GM23248 (cell line): ENCODE data around the gene CD59. TPM values are rescaled to one million over a fixed set of nuclear protein-coding genes. Genes with fewer than 3 reads are reported as not detected.

Source experiments
- DNase-seq: peaks from one replicate; pipeline ENCODE4 v3.0.0-alpha.2; 2015
- H2AFZ ChIP-seq: fragments of 200-600 bp; sonication (generic); 2 replicates; pipeline ENCODE4 v1.6.1; 2016; ENCODE audit warnings: antibody characterized with exemption
- H3F3A ChIP-seq: fragments of 200-600 bp; sonication (generic); 2 replicates; pipeline ENCODE4 v1.6.1; 2016; ENCODE audit warnings: mild to moderate bottlenecking, antibody characterized with exemption, mixed run types; ENCODE audit not compliant: insufficient read depth
- H3K27ac ChIP-seq: fragments of 200-600 bp; sonication (generic); 2 replicates; pipeline ENCODE4 v1.5.1; 2016; ENCODE audit warnings: mild to moderate bottlenecking
- H3K27me3 ChIP-seq: fragments of 200-600 bp; sonication (generic); replicated peaks from 2 replicates; pipeline ENCODE4 v1.6.1; 2016; ENCODE audit warnings: mild to moderate bottlenecking; ENCODE audit not compliant: insufficient read depth
- H3K36me3 ChIP-seq: fragments of 200-600 bp; sonication (generic); 2 replicates; pipeline ENCODE4 v1.6.1; 2016; ENCODE audit warnings: low read depth, mild to moderate bottlenecking
- H3K4me1 ChIP-seq: fragments of 200-600 bp; sonication (generic); 2 replicates; pipeline ENCODE4 v1.6.1; 2016; ENCODE audit warnings: mild to moderate bottlenecking; ENCODE audit not compliant: insufficient read depth
- H3K4me2 ChIP-seq: fragments of 200-600 bp; sonication (generic); one replicate; pipeline ENCODE4 v1.6.1; 2016; ENCODE audit warnings: mild to moderate bottlenecking; ENCODE audit not compliant: unreplicated experiment
- H3K4me3 ChIP-seq: fragments of 200-600 bp; sonication (generic); 2 replicates; pipeline ENCODE4 v1.5.1; 2016; ENCODE audit warnings: mild to moderate bottlenecking
- H3K79me2 ChIP-seq: fragments of 200-600 bp; sonication (generic); 2 replicates; pipeline ENCODE4 v1.6.1; 2016; ENCODE audit warnings: mild to moderate bottlenecking; ENCODE audit not compliant: insufficient read depth
- H3K9ac ChIP-seq: fragments of 200-600 bp; sonication (generic); 2 replicates; pipeline ENCODE4 v1.6.1; 2016; ENCODE audit warnings: mild to moderate bottlenecking
- H3K9me2 ChIP-seq: fragments of 200-600 bp; sonication (generic); 2 replicates; pipeline ENCODE4 v1.6.1; 2016; ENCODE audit warnings: mixed run types, mild to moderate bottlenecking, moderate library complexity; ENCODE audit not compliant: insufficient read depth
- H3K9me3 ChIP-seq: fragments of 200-600 bp; sonication (generic); one replicate; pipeline ENCODE4 v1.6.1; 2017; ENCODE audit warnings: low read depth
- H4K20me1 ChIP-seq: fragments of 200-600 bp; sonication (generic); 2 replicates; pipeline ENCODE4 v1.6.0; 2016; ENCODE audit not compliant: insufficient read depth
- EZH2 ChIP-seq: fragments of 200-600 bp; sonication (generic); IDR thresholded peaks from 2 replicates; pipeline ENCODE4 v1.6.1; 2018; ENCODE audit warnings: antibody characterized with exemption, mild to moderate bottlenecking; ENCODE audit not compliant: insufficient read depth, poor library complexity, severe bottlenecking
- EZH2phosphoT487 ChIP-seq: fragments of 200-600 bp; sonication (generic); IDR thresholded peaks from 2 replicates; pipeline ENCODE4 v1.6.1; 2018; ENCODE audit warnings: antibody characterized with exemption, moderate library complexity, mild to moderate bottlenecking, low read depth; ENCODE audit not compliant: insufficient read depth
- WGBS, 2 experiments: methylation state at CpG; one replicate each; pipeline ENCODE4 v1.1.6; 2015 to 2017; ENCODE audit warnings: low lambda C conversion rate in 2 of 2, low coverage in 1 of 2; ENCODE audit errors: missing lambda C conversion rate in 2 of 2; 5-methylcytosine and 5-hydroxymethylcytosine counted together
- in situ Hi-C: fragments of 300-500 bp; cut with MboI; formaldehyde crosslinking; loops from 2 replicates; pipeline ENCODE4 v1.15.0; 2020
- polyA plus RNA-seq: library from polyadenylated mRNA; unstranded; fragments of >200 nt; fragmentation: Nextera tagmentation; extraction: Ambion mirVana; gene quantifications from 2 replicates; pipeline ENCODE4 v1.2.1, GENCODE V29; 2016
- total RNA-seq: library from RNA; depleted of rRNA; stranded (reverse); fragments of >200 nt; shearing (Covaris generic); gene quantifications from 2 replicates; pipeline ENCODE4 v1.2.3, GENCODE V29; 2014

CD59 gene
- total and polyA plus RNA-seq, 2 experiments from 2014 or later, result 1,314 to 2,015 TPM

- WGBS, 2 experiments, result 93 to 95% methylated on average over 9 of the region's 9 CpGs
- in situ Hi-C loops, result no loop called here
- no peaks in the 10 kb centered on the region for H3K36me3 ChIP-seq
- H4K20me1 ChIP-seq, result no peaks in the 10 kb centered on the region; the same call in 1 of the 2 replicates
- no peak overlapping the region for H3K4me3 ChIP-seq
- no peak for DNase-seq
- H3K9me3 ChIP-seq, result no peaks in the 10 kb centered on the region
- H2AFZ ChIP-seq, result no peak overlapping the region
- H3K27ac ChIP-seq, result no peak overlapping the region
- TF ChIP-seq EZH2 (no peak), EZH2phosphoT487 (no peak)
- no peaks in the 10 kb centered on the region for H3K27me3 ChIP-seq
- peaks cover 31% of the 10 kb centered on the region for H3K4me1 ChIP-seq
- peaks cover 14% of the 10 kb centered on the region for H3F3A ChIP-seq
- H3K9me2 ChIP-seq, result no peaks in the 10 kb centered on the region
- H3K79me2 ChIP-seq, result peaks cover 13% of the 10 kb centered on the region
- H3K9ac ChIP-seq, result no peak overlapping the region
- H3K4me2 ChIP-seq, result no peak overlapping the region
Measured at GRCh38 chr11:33777906-33778305, 41.7 kb upstream of the CD59 start.

- H3K36me3 ChIP-seq, result no peaks in the 10 kb centered on the region
- H3K4me2 ChIP-seq, result no peak overlapping the region
- no peaks in the 10 kb centered on the region for H3K9me3 ChIP-seq
- in situ Hi-C loops, result no loop called here
- WGBS, 2 experiments, result 47 to 56% methylated on average over 1 of the region's 1 CpG
- peaks cover 33% of the 10 kb centered on the region for H3K79me2 ChIP-seq
- H3K4me1 ChIP-seq, result peaks cover 31% of the 10 kb centered on the region
- no peak for TF ChIP-seq EZH2
- TF ChIP-seq EZH2phosphoT487, result no peak
- no peaks in the 10 kb centered on the region for H3K9me2 ChIP-seq
- H3K9ac ChIP-seq, result no peak overlapping the region
- DNase-seq, result no peak
- no peaks in the 10 kb centered on the region; the same call in 1 of the 2 replicates for H4K20me1 ChIP-seq
- peaks cover 14% of the 10 kb centered on the region for H3F3A ChIP-seq
- no peak overlapping the region for H2AFZ ChIP-seq
- no peaks in the 10 kb centered on the region for H3K27me3 ChIP-seq
- no peak overlapping the region for H3K4me3 ChIP-seq
- no peak overlapping the region for H3K27ac ChIP-seq
Measured at GRCh38 chr11:33775832-33776470, 39.7 kb upstream of the CD59 start.

GRCh38 chr11:33775467-33775807 lies 39.2 kb upstream of the CD59 start:
- TF ChIP-seq EZH2, result no peak
- TF ChIP-seq EZH2phosphoT487, result no peak
- in situ Hi-C loops, result no loop called here
- Histone ChIP-seq H3K36me3 (no peaks in the 10 kb centered on the region), H2AFZ (peak overlapping the region; percentile 95; the same call in 1 of the 2 replicates), H3K4me2 (no peak overlapping the region), H4K20me1 (no peaks in the 10 kb centered on the region; the same call in 1 of the 2 replicates), H3K9me2 (no peaks in the 10 kb centered on the region), H3K9me3 (no peaks in the 10 kb centered on the region), H3K27ac (no peak overlapping the region), H3K9ac (no peak overlapping the region), H3K27me3 (no peaks in the 10 kb centered on the region), H3K79me2 (peaks cover 38% of the 10 kb centered on the region), H3K4me1 (peaks cover 29% of the 10 kb centered on the region), H3F3A (peaks cover 14% of the 10 kb centered on the region), H3K4me3 (no peak overlapping the region)
- WGBS, 2 experiments, result 67 to 72% methylated on average over 7 of the region's 7 CpGs
- DNase-seq, result no peak

GRCh38 chr11:33774736-33775466 lies 38.7 kb upstream of the CD59 start:
- H3K4me1 ChIP-seq, result peaks cover 24% of the 10 kb centered on the region
- peaks cover 12% of the 10 kb centered on the region for H3F3A ChIP-seq
- H3K27me3 ChIP-seq, result no peaks in the 10 kb centered on the region
- peak overlapping the region; percentile 95 for H3K4me3 ChIP-seq
- H3K4me2 ChIP-seq, result peak overlapping the region; percentile 83
- in situ Hi-C loops, result no loop called here
- peak; percentile 60 for DNase-seq
- H3K79me2 ChIP-seq, result peaks cover 43% of the 10 kb centered on the region
- no peaks in the 10 kb centered on the region; the same call in 1 of the 2 replicates for H4K20me1 ChIP-seq
- peak overlapping the region; percentile 88 for H3K9ac ChIP-seq
- H3K9me3 ChIP-seq, result no peaks in the 10 kb centered on the region
- TF ChIP-seq EZH2phosphoT487 (no peak), EZH2 (no peak)
- H3K36me3 ChIP-seq, result no peaks in the 10 kb centered on the region
- peak overlapping the region; percentile 95 for H2AFZ ChIP-seq
- 5 to 8% methylated on average over 23 of the region's 23 CpGs for WGBS, 2 experiments
- no peaks in the 10 kb centered on the region for H3K9me2 ChIP-seq
- peak overlapping the region; percentile 4; the same call in 1 of the 2 replicates for H3K27ac ChIP-seq
